Neuronal stem cell (in vitro differentiated cells): ENCODE results near the gene MED13L.

Source experiments
- DNase-seq: peaks from one replicate; pipeline ENCODE4 v3.0.0-alpha.2; 2013; ENCODE audit warnings: low spot score
- H2AFZ ChIP-seq: one replicate; pipeline ENCODE4 v1.6.1; 2013; ENCODE audit warnings: mild to moderate bottlenecking, low read length, inconsistent platforms
- H2AK5ac ChIP-seq: 2 replicates; pipeline ENCODE4 v1.6.1; 2013; ENCODE audit warnings: low read depth, mild to moderate bottlenecking, inconsistent platforms, low read length, moderate library complexity, mixed read lengths
- H2BK120ac ChIP-seq: 2 replicates; pipeline ENCODE4 v1.6.1; 2013; ENCODE audit warnings: low read depth, mild to moderate bottlenecking, inconsistent platforms, low read length, moderate library complexity, mixed read lengths
- H2BK12ac ChIP-seq: one replicate; pipeline ENCODE4 v1.6.1; 2013; ENCODE audit warnings: low read length, inconsistent platforms
- H2BK15ac ChIP-seq: 2 replicates; pipeline ENCODE4 v1.6.1; 2013; ENCODE audit warnings: mild to moderate bottlenecking, low read length, inconsistent platforms, mixed read lengths
- H2BK5ac ChIP-seq: one replicate; pipeline ENCODE4 v1.6.1; 2013; ENCODE audit warnings: inconsistent platforms, mild to moderate bottlenecking, low read length, moderate library complexity
- H3K14ac ChIP-seq: one replicate; pipeline ENCODE4 v1.6.1; 2013; ENCODE audit warnings: low read length, inconsistent platforms
- H3K18ac ChIP-seq: 2 replicates; pipeline ENCODE4 v1.6.1; 2013; ENCODE audit warnings: low read length, inconsistent platforms
- H3K23ac ChIP-seq: 2 replicates; pipeline ENCODE4 v1.6.1; 2013; ENCODE audit warnings: low read depth, mild to moderate bottlenecking, mixed read lengths, low read length, inconsistent platforms; ENCODE audit not compliant: poor library complexity
- H3K27ac ChIP-seq: replicated peaks from 3 replicates; pipeline ENCODE4 v1.5.1; 2013; ENCODE audit warnings: low read length, inconsistent platforms
- H3K27me3 ChIP-seq, 3 experiments: 2 replicates each; pipeline ENCODE4 v1.6.1; 2013; ENCODE audit warnings: low read length in 3 of 3, mild to moderate bottlenecking in 2 of 3, inconsistent platforms in 1 of 3, low read depth in 1 of 3, mixed read lengths in 1 of 3, moderate library complexity in 1 of 3; ENCODE audit not compliant: control insufficient read depth in 3 of 3, insufficient read depth in 3 of 3
- H3K36me3 ChIP-seq, 2 donors: replicated peaks in 1 of 2; 2 replicates each; pipeline ENCODE4 v1.6.1; 2013; ENCODE audit warnings: low read length in 2 of 2; ENCODE audit not compliant: control insufficient read depth in 2 of 2, insufficient read depth in 2 of 2
- H3K4ac ChIP-seq: 2 replicates; pipeline ENCODE4 v1.6.1; 2013; ENCODE audit warnings: inconsistent platforms, mild to moderate bottlenecking, low read length, moderate library complexity
- H3K4me1 ChIP-seq, 2 donors: 1 replicate in 1 of 2; 2 replicates in 1 of 2; pipeline ENCODE4 v1.6.1; 2013; ENCODE audit warnings: low read length in 2 of 2, low read depth in 1 of 2; ENCODE audit not compliant: control insufficient read depth in 2 of 2, insufficient read depth in 1 of 2
- H3K4me2 ChIP-seq: one replicate; pipeline ENCODE4 v1.6.1; 2013; ENCODE audit warnings: mild to moderate bottlenecking, low read length, inconsistent platforms; ENCODE audit not compliant: insufficient read depth, poor library complexity, severe bottlenecking
- H3K4me3 ChIP-seq, 2 donors: 2 replicates each; pipeline ENCODE4 v1.5.1; 2013; ENCODE audit warnings: low read length in 2 of 2, mild to moderate bottlenecking in 2 of 2, inconsistent platforms in 1 of 2, moderate library complexity in 1 of 2
- H3K79me1 ChIP-seq: one replicate; pipeline ENCODE4 v1.6.1; 2013; ENCODE audit warnings: low read depth, mild to moderate bottlenecking, inconsistent platforms, low read length, moderate library complexity
- H3K9ac ChIP-seq: one replicate; pipeline ENCODE4 v1.6.1; 2013; ENCODE audit warnings: mild to moderate bottlenecking, low read depth, low read length, inconsistent platforms; ENCODE audit not compliant: poor library complexity
- H3K9me3 ChIP-seq, 2 donors: replicated peaks in 1 of 2; 2 replicates each; pipeline versions ENCODE3 to v1.6.1; 2013; ENCODE audit warnings: low read length in 2 of 2, mild to moderate bottlenecking in 2 of 2, inconsistent platforms in 1 of 2, low read depth in 1 of 2, mixed read lengths in 1 of 2, moderate library complexity in 1 of 2; ENCODE audit not compliant: control insufficient read depth in 2 of 2, insufficient read depth in 1 of 2
- H4K8ac ChIP-seq: one replicate; pipeline ENCODE4 v1.6.1; 2013; ENCODE audit warnings: low read depth, mild to moderate bottlenecking, inconsistent platforms, low read length, moderate library complexity
- H4K91ac ChIP-seq: one replicate; pipeline ENCODE4 v1.6.1; 2013; ENCODE audit warnings: low read length, low read depth, mild to moderate bottlenecking, inconsistent platforms; ENCODE audit not compliant: poor library complexity
- WGBS, 2 donors: extraction: QIAGEN DNeasy Blood & Tissue Kit; methylation state at CpG; one replicate each; pipeline ENCODE4 v1.1.7; 2013; ENCODE audit warnings: missing lambda C conversion rate in 2 of 2, mixed read lengths in 1 of 2; ENCODE audit not compliant: insufficient read length in 2 of 2, insufficient replicate concordance in 1 of 2; ENCODE audit errors: extremely low coverage in 2 of 2; 5-methylcytosine and 5-hydroxymethylcytosine counted together

MED13L gene

GRCh38 chr12:115972241-115972640 lies 305.3 kb downstream of the MED13L start:
- no peak overlapping the region for H2BK15ac ChIP-seq
- H3K27ac ChIP-seq, result no peak overlapping the region
- H3K4me3 ChIP-seq, result no peak overlapping the region
- H3K9ac ChIP-seq, result no peak overlapping the region
- no peaks in the 10 kb centered on the region for H3K79me1 ChIP-seq
- H3K14ac ChIP-seq, result no peak overlapping the region
- H3K4me1 ChIP-seq, result peaks cover 0 to 7% of the 10 kb centered on the region in 2 donors
- no peak overlapping the region for H2BK120ac ChIP-seq
- no peak overlapping the region for H3K4me2 ChIP-seq
- no peak for DNase-seq
- peaks cover 14 to 74% of the 10 kb centered on the region in 2 donors for H3K36me3 ChIP-seq
- no peak overlapping the region for H4K8ac ChIP-seq
- WGBS, 2 donors, result no CpG with 5 or more reads among the region's 4 CpGs
- no peak overlapping the region for H2AK5ac ChIP-seq
- no peak overlapping the region for H2AFZ ChIP-seq
- H3K9me3 ChIP-seq, result no peaks in the 10 kb centered on the region
- no peak overlapping the region for H2BK12ac ChIP-seq
- H3K18ac ChIP-seq, result no peak overlapping the region
- H3K27me3 ChIP-seq, result no peaks in the 10 kb centered on the region
- H2BK5ac ChIP-seq, result no peak overlapping the region
- H4K91ac ChIP-seq, result no peak overlapping the region
- H3K23ac ChIP-seq, result no peak overlapping the region
- no peak overlapping the region for H3K4ac ChIP-seq

GRCh38 chr12:115968211-115968610 lies 309.3 kb downstream of the MED13L start:
- Histone ChIP-seq H3K27ac (no peak overlapping the region), H3K36me3 (peaks cover 24 to 92% of the 10 kb centered on the region in 2 donors)

GRCh38 chr12:115966376-115966775 lies 311.1 kb downstream of the MED13L start:
- Histone ChIP-seq H3K79me1 (no peaks in the 10 kb centered on the region), H3K4me1 (no peaks in the 10 kb centered on the region), H3K9ac (no peak overlapping the region), H3K36me3 (peaks cover 27 to 92% of the 10 kb centered on the region in 2 donors), H2AFZ (no peak overlapping the region), H3K4me2 (no peak overlapping the region), H2BK5ac (no peak overlapping the region), H3K9me3 (no peaks in the 10 kb centered on the region), H4K8ac (no peak overlapping the region), H3K4ac (no peak overlapping the region), H3K27me3 (no peaks in the 10 kb centered on the region), H3K18ac (no peak overlapping the region), H2BK12ac (no peak overlapping the region), H2AK5ac (no peak overlapping the region), H3K23ac (no peak overlapping the region), H4K91ac (no peak overlapping the region), H2BK120ac (no peak overlapping the region), H2BK15ac (no peak overlapping the region), H3K14ac (no peak overlapping the region), H3K27ac (no peak overlapping the region), H3K4me3 (no peak overlapping the region)
- no peak for DNase-seq
- no CpG with 5 or more reads among the region's 4 CpGs for WGBS, 2 donors

More at GRCh38 chr12:115968211-115968610, 309.3 kb downstream of the MED13L start:
- no peak overlapping the region for H3K4me2 ChIP-seq
- H3K23ac ChIP-seq, result no peak overlapping the region
- no peak overlapping the region for H3K4me3 ChIP-seq
- H2AFZ ChIP-seq, result no peak overlapping the region
- no peak overlapping the region for H2AK5ac ChIP-seq
- H3K27me3 ChIP-seq, result no peaks in the 10 kb centered on the region
- no peak for DNase-seq
- no CpG with 5 or more reads among the region's 7 CpGs for WGBS, 2 donors
- H2BK5ac ChIP-seq, result no peak overlapping the region
- no peak overlapping the region for H3K4ac ChIP-seq
- H3K4me1 ChIP-seq, result peaks cover 0 to 7% of the 10 kb centered on the region in 2 donors
- no peak overlapping the region for H3K18ac ChIP-seq
- no peak overlapping the region for H2BK12ac ChIP-seq
- H4K8ac ChIP-seq, result no peak overlapping the region
- no peak overlapping the region for H4K91ac ChIP-seq
- no peak overlapping the region for H2BK120ac ChIP-seq
- H3K79me1 ChIP-seq, result no peaks in the 10 kb centered on the region
- H3K9ac ChIP-seq, result no peak overlapping the region
- no peaks in the 10 kb centered on the region for H3K9me3 ChIP-seq
- H3K14ac ChIP-seq, result no peak overlapping the region
- H2BK15ac ChIP-seq, result no peak overlapping the region

GRCh38 chr12:115964626-115965025 lies 312.9 kb downstream of the MED13L start:
- no peak overlapping the region for H2BK5ac ChIP-seq
- no peak overlapping the region for H3K14ac ChIP-seq
- no peak overlapping the region for H3K4ac ChIP-seq
- WGBS, 2 donors, result no CpG with 5 or more reads among the region's 2 CpGs
- H3K79me1 ChIP-seq, result no peaks in the 10 kb centered on the region
- no peak overlapping the region for H3K27ac ChIP-seq
- no peak overlapping the region for H4K91ac ChIP-seq
- H3K4me1 ChIP-seq, result no peaks in the 10 kb centered on the region
- H2BK12ac ChIP-seq, result no peak overlapping the region
- H3K9me3 ChIP-seq, result no peaks in the 10 kb centered on the region
- H3K9ac ChIP-seq, result no peak overlapping the region
- no peak overlapping the region for H3K4me3 ChIP-seq
- no peak overlapping the region for H2AK5ac ChIP-seq
- no peak overlapping the region for H3K18ac ChIP-seq
- DNase-seq, result no peak
- no peak overlapping the region for H2AFZ ChIP-seq
- no peak overlapping the region for H3K23ac ChIP-seq
- H3K36me3 ChIP-seq, result peaks cover 33 to 92% of the 10 kb centered on the region in 2 donors
- no peak overlapping the region for H4K8ac ChIP-seq
- no peak overlapping the region for H3K4me2 ChIP-seq
- H3K27me3 ChIP-seq, result no peaks in the 10 kb centered on the region
- H2BK120ac ChIP-seq, result no peak overlapping the region
- H2BK15ac ChIP-seq, result no peak overlapping the region
